HEK293T (cell line): Measurements from ENCODE around the gene ATP9A.

Experiments used
- FOXA1 ChIP-seq: fragments of 450-650 bp; IDR thresholded peaks from 2 replicates; pipeline ENCODE4 v1.6.1; 2016; ENCODE audit warnings: mild to moderate bottlenecking
- FOXK2 ChIP-seq: fragments of 450-650 bp; IDR thresholded peaks from 2 replicates; pipeline ENCODE4 v1.6.1; 2016; ENCODE audit warnings: mild to moderate bottlenecking
- FOXM1 ChIP-seq: fragments of 450-650 bp; IDR thresholded peaks from 2 replicates; pipeline ENCODE4 v1.6.1; 2017; ENCODE audit warnings: mild to moderate bottlenecking, borderline replicate concordance
- L3MBTL2 ChIP-seq: fragments of 450-650 bp; conservative IDR thresholded peaks from 2 replicates; pipeline ENCODE4 v1.6.1; 2016; ENCODE audit warnings: mild to moderate bottlenecking
- ZNF384 ChIP-seq: fragments of 450-650 bp; IDR thresholded peaks from 2 replicates; pipeline ENCODE4 v1.6.1; 2016

DNA sequence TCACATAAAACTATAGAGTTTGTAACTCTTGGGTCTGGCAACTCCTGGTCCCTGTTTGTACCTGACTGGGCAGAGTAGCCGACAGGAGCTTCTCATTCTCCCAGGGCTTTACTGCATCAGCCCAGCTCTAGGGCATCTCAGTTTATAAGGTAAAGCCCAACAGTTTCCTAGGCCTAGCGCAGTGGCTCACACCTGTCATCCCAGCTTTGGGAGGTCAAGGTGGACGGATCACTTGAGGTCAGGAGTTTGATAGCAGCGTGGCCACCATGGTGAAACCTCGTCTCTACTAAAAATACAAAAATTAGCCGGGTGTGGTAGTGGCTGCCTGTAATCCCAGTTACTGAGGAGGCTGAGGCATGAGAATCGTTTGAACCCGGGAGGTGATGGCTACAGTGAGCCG is 47.8 kb downstream of the ATP9A start:
- no peak for TF ChIP-seq FOXA1
- no peak for TF ChIP-seq L3MBTL2
- TF ChIP-seq ZNF384, result no peak
- TF ChIP-seq FOXK2, result no peak
- TF ChIP-seq FOXM1, result no peak
